Peyer's patch (tissue), 4 donors: Measurements from ENCODE around the gene PROSER1. TPM values are rescaled to one million over a fixed set of nuclear protein-coding genes. Genes with fewer than 3 reads are reported as not detected.

ENCODE experiments used
- DNase-seq, 3 donors: peaks; one replicate each; pipeline ENCODE4 v3.0.0-alpha.2; 2017 to 2019
- H3K27ac ChIP-seq, 4 donors: fragments of 200-600 bp; sonication (generic); one replicate each; pipeline ENCODE4 v1.5.1; 2016 to 2019
- H3K27me3 ChIP-seq, 2 donors: fragments of 200-600 bp; sonication (generic); one replicate each; pipeline ENCODE4 v1.5.1; 2019
- H3K36me3 ChIP-seq, 3 donors: fragments of 200-600 bp; sonication (generic); one replicate each; pipeline ENCODE4 v1.5.1; 2016 to 2019
- H3K4me1 ChIP-seq, 4 donors: fragments of 200-600 bp; sonication (generic); one replicate each; pipeline ENCODE4 v1.5.1; 2016 to 2019
- H3K4me3 ChIP-seq, 4 donors: fragments of 200-600 bp; sonication (generic); 1 replicate in 3 of 4; 2 replicates in 1 of 4; pipeline ENCODE4 v1.5.1; 2016 to 2019; ENCODE audit warnings: mild to moderate bottlenecking in 1 of 4
- H3K9me3 ChIP-seq, 4 donors: fragments of 200-600 bp; sonication (generic); one replicate each; pipeline ENCODE4 v1.5.1; 2016 to 2019; ENCODE audit warnings: mild to moderate bottlenecking in 1 of 4
- CTCF ChIP-seq, 6 experiments: fragments of 450-650 bp in 4 of 6; fragments of 200-600 bp in 2 of 6; sonication (generic) in 1 of 6; IDR thresholded peaks; one replicate each; pipeline ENCODE4 v1.5.1; 2017 to 2019; ENCODE audit warnings: antibody characterized with exemption in 6 of 6, mild to moderate bottlenecking in 3 of 6, moderate library complexity in 1 of 6
- POLR2A ChIP-seq, 2 donors: fragments of 450-650 bp; IDR thresholded peaks; one replicate each; pipeline ENCODE4 v1.5.1; 2017; ENCODE audit warnings: antibody characterized with exemption in 2 of 2, mild to moderate bottlenecking in 2 of 2, moderate library complexity in 2 of 2
- total RNA-seq, 4 donors: library from RNA; depleted of rRNA; stranded (reverse); fragments of >200 nt; gene quantifications; one replicate each; pipeline ENCODE4 v1.1.0, GENCODE V29; 2016

PROSER1 gene
- total RNA-seq, 4 donors from 2014 or later = 36.5 to 84.2 (median 43.0) TPM

- Histone ChIP-seq H3K4me1 (no peaks in the 10 kb centered on the region), H3K27me3 (no peaks in the 10 kb centered on the region), H3K9me3 (no peaks in the 10 kb centered on the region), H3K4me3 (no peak overlapping the region), H3K36me3 (no peaks in the 10 kb centered on the region), H3K27ac (no peak overlapping the region)
- no peak for DNase-seq
- peak in 1 of 6 experiments; percentile 19 for TF ChIP-seq CTCF (IDR thresholded peaks at IDR 0.05)
- no peak for TF ChIP-seq POLR2A (IDR thresholded peaks at IDR 0.05)
Observed at GRCh38 chr13:38970380-38971051, 67.4 kb downstream of the PROSER1 start.

- H3K27ac ChIP-seq = no peak overlapping the region
- no peak overlapping the region for H3K4me3 ChIP-seq
- DNase-seq = no peak
- no peaks in the 10 kb centered on the region for H3K27me3 ChIP-seq
- H3K9me3 ChIP-seq = no peaks in the 10 kb centered on the region
- no peak for TF ChIP-seq CTCF (IDR thresholded peaks at IDR 0.05)
- TF ChIP-seq POLR2A (IDR thresholded peaks at IDR 0.05) = no peak
- no peaks in the 10 kb centered on the region for H3K36me3 ChIP-seq
- H3K4me1 ChIP-seq = no peaks in the 10 kb centered on the region
Observed at GRCh38 chr13:38969187-38969586, 68.7 kb downstream of the PROSER1 start.

- Histone ChIP-seq H3K4me3 (no peak overlapping the region), H3K27me3 (no peaks in the 10 kb centered on the region), H3K27ac (no peak overlapping the region), H3K36me3 (no peaks in the 10 kb centered on the region), H3K9me3 (no peaks in the 10 kb centered on the region), H3K4me1 (no peaks in the 10 kb centered on the region)
- DNase-seq = no peak
- TF ChIP-seq POLR2A (IDR thresholded peaks at IDR 0.05) (no peak), CTCF (IDR thresholded peaks at IDR 0.05) (no peak)
Observed at GRCh38 chr13:38967446-38967845, 70.4 kb downstream of the PROSER1 start.

- H3K36me3 ChIP-seq = no peaks in the 10 kb centered on the region
- no peak for DNase-seq
- no peaks in the 10 kb centered on the region for H3K9me3 ChIP-seq
- H3K4me3 ChIP-seq = no peak overlapping the region
- H3K27me3 ChIP-seq = no peaks in the 10 kb centered on the region
- no peaks in the 10 kb centered on the region for H3K4me1 ChIP-seq
- H3K27ac ChIP-seq = no peak overlapping the region
- TF ChIP-seq POLR2A (IDR thresholded peaks at IDR 0.05) (no peak), CTCF (IDR thresholded peaks at IDR 0.05) (no peak)
Observed at GRCh38 chr13:38965281-38965680, 72.6 kb downstream of the PROSER1 start.

GRCh38 chr13:38960175-38960574, 77.7 kb downstream of the PROSER1 start:
- no peak overlapping the region for H3K27ac ChIP-seq
- H3K36me3 ChIP-seq = no peaks in the 10 kb centered on the region
- no peaks in the 10 kb centered on the region for H3K4me1 ChIP-seq
- H3K4me3 ChIP-seq = no peak overlapping the region
- no peak for TF ChIP-seq CTCF (IDR thresholded peaks at IDR 0.05)
- TF ChIP-seq POLR2A (IDR thresholded peaks at IDR 0.05) = no peak
- no peaks in the 10 kb centered on the region for H3K27me3 ChIP-seq
- no peaks in the 10 kb centered on the region for H3K9me3 ChIP-seq
- DNase-seq = no peak

Other genes with a start within 250 kb of the PROSER1 start
- gene STOML3, start 47.3 kb downstream of the PROSER1 start, total RNA-seq = not detected
- gene NHLRC3, start 367 bp upstream of the PROSER1 start, total RNA-seq = 10 to 100 TPM; 11.6 to 25.5 (median 20.9) TPM